ENCODE results near the gene MYORG.

Gene MYORG

GRCh38 chr9:34413231-34413852, 36.6 kb upstream of the MYORG start:
- H3K9me2 ChIP-seq (replicated peaks; ENCODE audit: low read depth, low read length): no peaks in the 10 kb centered on the region
- H3K79me2 ChIP-seq (ENCODE audit: insufficient read depth, low read length): no peaks in the 10 kb centered on the region
- no peaks in the 10 kb centered on the region for H3F3A ChIP-seq (ENCODE audit: low read depth)
- no peak overlapping the region for H2AFZ ChIP-seq (ENCODE audit: low read length)
- no peaks in the 10 kb centered on the region for H3K4me1 ChIP-seq (ENCODE audit: insufficient read depth, low read length, poor library complexity, severe bottlenecking)
- no peak overlapping the region for H3K4me2 ChIP-seq (ENCODE audit: low read depth, low read length, poor library complexity, severe bottlenecking)
- TF ChIP-seq CTCF (conservative IDR thresholded peaks at IDR 0.05; ENCODE audit: low read length): no peak
- no peak for TF ChIP-seq EZH2phosphoT487 (IDR thresholded peaks at IDR 0.05; ENCODE audit: borderline replicate concordance)
- H3K36me3 ChIP-seq (ENCODE audit: insufficient read depth, low read length): no peaks in the 10 kb centered on the region
- peaks cover 3% of the 10 kb centered on the region for H4K20me1 ChIP-seq (ENCODE audit: insufficient read depth, low read length, poor library complexity, severe bottlenecking)
- H3K9ac ChIP-seq (ENCODE audit: low read depth, low read length, poor library complexity, severe bottlenecking): no peak overlapping the region
- H3K4me3 ChIP-seq (ENCODE audit: low read length, poor library complexity, severe bottlenecking): no peak overlapping the region
- no peaks in the 10 kb centered on the region for H3K27me3 ChIP-seq (ENCODE audit: insufficient read depth, low read length, poor library complexity, severe bottlenecking)
- H3K9me3 ChIP-seq (ENCODE audit: insufficient read depth, low read depth, low read length): no peaks in the 10 kb centered on the region

GRCh38 chr9:34412336-34412735, 35.6 kb upstream of the MYORG start:
- H4K20me1 ChIP-seq (ENCODE audit: insufficient read depth, low read length, poor library complexity, severe bottlenecking): peaks cover 3% of the 10 kb centered on the region

GRCh38 chr9:34409154-34409553, 32.5 kb upstream of the MYORG start:
- Histone ChIP-seq H4K20me1 (ENCODE audit: insufficient read depth, low read length, poor library complexity, severe bottlenecking) (peaks cover 3% of the 10 kb centered on the region), H2AFZ (ENCODE audit: low read length) (no peak overlapping the region), H3K9ac (ENCODE audit: low read depth, low read length, poor library complexity, severe bottlenecking) (no peak overlapping the region), H3K4me1 (ENCODE audit: insufficient read depth, low read length, poor library complexity, severe bottlenecking) (no peaks in the 10 kb centered on the region), H3K9me3 (ENCODE audit: insufficient read depth, low read depth, low read length) (no peaks in the 10 kb centered on the region), H3K27me3 (ENCODE audit: insufficient read depth, low read length, poor library complexity, severe bottlenecking) (no peaks in the 10 kb centered on the region), H3K79me2 (ENCODE audit: insufficient read depth, low read length) (no peaks in the 10 kb centered on the region), H3K4me2 (ENCODE audit: low read depth, low read length, poor library complexity, severe bottlenecking) (no peak overlapping the region), H3K4me3 (ENCODE audit: low read length, poor library complexity, severe bottlenecking) (no peak overlapping the region), H3K9me2 (replicated peaks; ENCODE audit: low read depth, low read length) (no peaks in the 10 kb centered on the region), H3F3A (ENCODE audit: low read depth) (no peaks in the 10 kb centered on the region), H3K36me3 (ENCODE audit: insufficient read depth, low read length) (no peaks in the 10 kb centered on the region)
- TF ChIP-seq CTCF (conservative IDR thresholded peaks at IDR 0.05; ENCODE audit: low read length) (no peak), EZH2phosphoT487 (IDR thresholded peaks at IDR 0.05; ENCODE audit: borderline replicate concordance) (no peak)

More at GRCh38 chr9:34412336-34412735, 35.6 kb upstream of the MYORG start:
- Histone ChIP-seq H3K9me3 (ENCODE audit: insufficient read depth, low read depth, low read length) (no peaks in the 10 kb centered on the region), H3K79me2 (ENCODE audit: insufficient read depth, low read length) (no peaks in the 10 kb centered on the region), H3K36me3 (ENCODE audit: insufficient read depth, low read length) (no peaks in the 10 kb centered on the region), H3K9ac (ENCODE audit: low read depth, low read length, poor library complexity, severe bottlenecking) (no peak overlapping the region), H3F3A (ENCODE audit: low read depth) (no peaks in the 10 kb centered on the region), H2AFZ (ENCODE audit: low read length) (no peak overlapping the region), H3K4me3 (ENCODE audit: low read length, poor library complexity, severe bottlenecking) (no peak overlapping the region), H3K9me2 (replicated peaks; ENCODE audit: low read depth, low read length) (no peaks in the 10 kb centered on the region), H3K4me2 (ENCODE audit: low read depth, low read length, poor library complexity, severe bottlenecking) (no peak overlapping the region), H3K27me3 (ENCODE audit: insufficient read depth, low read length, poor library complexity, severe bottlenecking) (no peaks in the 10 kb centered on the region), H3K4me1 (ENCODE audit: insufficient read depth, low read length, poor library complexity, severe bottlenecking) (no peaks in the 10 kb centered on the region)
- TF ChIP-seq CTCF (conservative IDR thresholded peaks at IDR 0.05; ENCODE audit: low read length) (no peak), EZH2phosphoT487 (IDR thresholded peaks at IDR 0.05; ENCODE audit: borderline replicate concordance) (no peak)

Data from Loucy (cell line).